Measurements from ENCODE around the gene BCAT1.

Gene BCAT1

GRCh38 chr12:24773996-24774395 is 174.9 kb downstream of the BCAT1 start:
- Histone ChIP-seq H3F3A (ENCODE audit: insufficient read depth, low read length) (no peaks in the 10 kb centered on the region), H3K4me2 (ENCODE audit: low read length) (no peak overlapping the region), H3K4me1 (ENCODE audit: insufficient read depth, low read length, severe bottlenecking) (no peaks in the 10 kb centered on the region), H3K9ac (ENCODE audit: low read length) (no peak overlapping the region), H3K27me3 (ENCODE audit: insufficient read depth, low read length) (no peaks in the 10 kb centered on the region), H3K36me3 (ENCODE audit: insufficient read depth, low read length) (no peaks in the 10 kb centered on the region), H3K9me2 (ENCODE audit: low read depth, low read length) (no peaks in the 10 kb centered on the region), H3K79me2 (ENCODE audit: insufficient read depth, low read length) (no peaks in the 10 kb centered on the region), H4K20me1 (ENCODE audit: insufficient read depth, low read length) (no peaks in the 10 kb centered on the region), H3K4me3 (ENCODE audit: low read depth, low read length, poor library complexity, severe bottlenecking) (no peak overlapping the region), H3K9me3 (ENCODE audit: low read length) (no peaks in the 10 kb centered on the region), H2AFZ (ENCODE audit: low read length) (no peak overlapping the region), H3K27ac (ENCODE audit: low read depth, low read length, poor library complexity, severe bottlenecking) (no peak overlapping the region)
- TF ChIP-seq CTCF (IDR thresholded peaks at IDR 0.05; ENCODE audit: low read length) = no peak
- TF ChIP-seq EZH2 (IDR thresholded peaks at IDR 0.05; ENCODE audit: borderline replicate concordance, low read length) = no peak

- TF ChIP-seq CTCF (IDR thresholded peaks at IDR 0.05; ENCODE audit: low read length) (no peak), EZH2 (IDR thresholded peaks at IDR 0.05; ENCODE audit: borderline replicate concordance, low read length) (no peak)
- no peaks in the 10 kb centered on the region for H3K27me3 ChIP-seq (ENCODE audit: insufficient read depth, low read length)
- no peaks in the 10 kb centered on the region for H4K20me1 ChIP-seq (ENCODE audit: insufficient read depth, low read length)
- no peaks in the 10 kb centered on the region for H3F3A ChIP-seq (ENCODE audit: insufficient read depth, low read length)
- no peaks in the 10 kb centered on the region for H3K4me1 ChIP-seq (ENCODE audit: insufficient read depth, low read length, severe bottlenecking)
- H3K4me2 ChIP-seq (ENCODE audit: low read length) = no peak overlapping the region
- no peaks in the 10 kb centered on the region for H3K79me2 ChIP-seq (ENCODE audit: insufficient read depth, low read length)
- no peak overlapping the region for H3K9ac ChIP-seq (ENCODE audit: low read length)
- H3K4me3 ChIP-seq (ENCODE audit: low read depth, low read length, poor library complexity, severe bottlenecking) = no peak overlapping the region
- no peaks in the 10 kb centered on the region for H3K9me3 ChIP-seq (ENCODE audit: low read length)
- H3K9me2 ChIP-seq (ENCODE audit: low read depth, low read length) = no peaks in the 10 kb centered on the region
- no peak overlapping the region for H3K27ac ChIP-seq (ENCODE audit: low read depth, low read length, poor library complexity, severe bottlenecking)
- no peaks in the 10 kb centered on the region for H3K36me3 ChIP-seq (ENCODE audit: insufficient read depth, low read length)
- no peak overlapping the region for H2AFZ ChIP-seq (ENCODE audit: low read length)
These were observed 176.1 kb downstream of the BCAT1 start for GRCh38 chr12:24772813-24773212.

- H3K9me3 ChIP-seq (ENCODE audit: low read length) = no peaks in the 10 kb centered on the region
- no peaks in the 10 kb centered on the region for H3K79me2 ChIP-seq (ENCODE audit: insufficient read depth, low read length)
- no peak overlapping the region for H3K9ac ChIP-seq (ENCODE audit: low read length)
- no peak overlapping the region for H3K4me2 ChIP-seq (ENCODE audit: low read length)
- no peak overlapping the region for H3K27ac ChIP-seq (ENCODE audit: low read depth, low read length, poor library complexity, severe bottlenecking)
- no peaks in the 10 kb centered on the region for H4K20me1 ChIP-seq (ENCODE audit: insufficient read depth, low read length)
- H3K36me3 ChIP-seq (ENCODE audit: insufficient read depth, low read length) = no peaks in the 10 kb centered on the region
- no peak for TF ChIP-seq EZH2 (IDR thresholded peaks at IDR 0.05; ENCODE audit: borderline replicate concordance, low read length)
- TF ChIP-seq CTCF (IDR thresholded peaks at IDR 0.05; ENCODE audit: low read length) = no peak
- H3K4me3 ChIP-seq (ENCODE audit: low read depth, low read length, poor library complexity, severe bottlenecking) = no peak overlapping the region
- no peaks in the 10 kb centered on the region for H3K9me2 ChIP-seq (ENCODE audit: low read depth, low read length)
- no peaks in the 10 kb centered on the region for H3F3A ChIP-seq (ENCODE audit: insufficient read depth, low read length)
- no peaks in the 10 kb centered on the region for H3K27me3 ChIP-seq (ENCODE audit: insufficient read depth, low read length)
- no peaks in the 10 kb centered on the region for H3K4me1 ChIP-seq (ENCODE audit: insufficient read depth, low read length, severe bottlenecking)
- H2AFZ ChIP-seq (ENCODE audit: low read length) = no peak overlapping the region
These were observed 178.1 kb downstream of the BCAT1 start for GRCh38 chr12:24770821-24771220.

Data from OCI-LY1 (cell line).